BE2C (cell line): Measurements from ENCODE around the gene EXD2.

Source experiments
- DNase-seq: peaks from one replicate; pipeline ENCODE4 v3.0.0-alpha.2; 2020
- H3K27me3 ChIP-seq: fragments of 250-450 bp; sonication (Bioruptor Pico); 2 replicates; pipeline ENCODE4 v1.5.1; 2020; ENCODE audit warnings: mild to moderate bottlenecking
- H3K36me3 ChIP-seq: fragments of 250-450 bp; sonication (Bioruptor Pico); 2 replicates; pipeline ENCODE4 v1.5.1; 2020; ENCODE audit warnings: mild to moderate bottlenecking
- H3K4me1 ChIP-seq: fragments of 250-450 bp; sonication (Bioruptor Pico); 2 replicates; pipeline ENCODE4 v1.5.1; 2020
- H3K4me3 ChIP-seq: 2 replicates; pipeline ENCODE4 v1.5.1; 2011; ENCODE audit warnings: low read depth, low read length
- H3K9me3 ChIP-seq: fragments of 250-450 bp; sonication (Bioruptor Pico); 2 replicates; pipeline ENCODE4 v1.5.1; 2020
- TF ChIP-seq, protein P1 (sequence below): IDR thresholded peaks from 2 replicates; pipeline ENCODE4 v1.5.1; 2012; ENCODE audit warnings: mild to moderate bottlenecking, low read depth, low read length

EXD2 gene

DNA sequence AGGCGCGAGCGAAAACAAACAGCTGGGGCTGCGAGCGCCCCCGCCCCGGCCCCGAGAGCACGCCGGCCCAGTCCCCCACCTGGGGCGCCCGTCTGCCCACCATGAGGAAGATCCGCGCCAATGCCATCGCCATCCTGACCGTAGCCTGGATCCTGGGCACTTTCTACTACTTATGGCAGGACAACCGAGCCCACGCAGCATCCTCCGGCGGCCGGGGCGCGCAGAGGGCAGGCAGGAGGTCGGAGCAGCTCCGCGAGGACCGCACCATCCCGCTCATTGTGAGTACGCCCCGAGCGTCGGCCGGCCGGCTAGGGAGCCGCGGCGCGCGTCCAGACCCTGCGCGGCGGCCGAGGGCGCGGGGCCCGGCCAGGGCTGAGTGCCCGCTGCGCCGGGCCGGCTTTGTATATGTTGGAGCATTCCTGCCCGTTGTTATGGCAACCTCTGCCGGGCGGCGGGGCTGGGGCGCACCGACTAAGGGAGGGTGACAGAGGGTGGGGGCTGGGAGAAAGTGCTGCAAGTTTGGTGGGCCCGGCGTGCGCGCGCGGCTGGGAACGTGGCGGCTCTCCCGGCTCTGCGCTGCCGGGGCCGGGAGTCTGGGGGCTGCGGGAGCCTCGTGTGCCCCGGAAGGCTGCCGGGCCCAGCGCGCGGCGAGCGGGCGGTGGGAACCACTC lies 69.0 kb downstream of the EXD2 start:
- peak; percentile 46 for DNase-seq
- Histone ChIP-seq H3K9me3 (no peaks in the 10 kb centered on the region), H3K27me3 (peaks cover 11% of the 10 kb centered on the region)

DNA sequence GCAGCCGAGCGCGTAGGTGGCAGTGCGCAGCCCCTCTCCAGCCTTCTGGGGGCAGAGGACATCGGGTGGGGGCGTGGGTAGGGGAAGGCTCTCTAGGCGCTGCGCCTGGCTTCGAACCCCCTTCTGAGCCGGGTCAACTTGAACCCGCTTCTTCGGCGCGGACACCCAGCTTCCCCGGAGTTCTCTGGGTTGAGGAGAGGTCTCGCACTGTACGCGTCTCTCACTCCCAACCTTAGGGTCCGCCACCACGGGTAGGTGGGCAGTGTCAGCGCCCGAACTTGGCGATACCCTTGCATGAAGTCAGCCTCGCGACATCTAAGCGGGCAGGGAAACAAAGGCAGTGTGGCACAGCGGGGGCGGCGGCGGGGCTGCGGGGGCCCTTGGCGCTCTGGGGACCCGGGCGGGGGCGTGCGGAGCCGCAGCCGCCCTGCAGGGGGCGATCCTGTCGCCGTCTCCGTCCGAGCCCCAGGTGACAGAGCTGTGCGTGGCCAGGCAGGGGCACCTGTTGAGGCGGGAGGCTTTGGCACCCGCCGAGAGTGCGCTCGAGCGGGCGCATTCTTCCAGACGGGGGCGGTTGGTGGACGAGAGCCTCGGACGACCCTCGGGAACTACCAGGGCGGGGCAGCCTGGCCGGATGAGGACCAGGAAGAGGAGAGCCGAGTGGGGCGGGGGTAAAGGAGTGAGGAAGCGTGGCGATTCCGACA lies 69.7 kb downstream of the EXD2 start:
- peak; percentile 50 for DNase-seq
- Histone ChIP-seq H3K27me3 (peaks cover 11% of the 10 kb centered on the region), H3K36me3 (no peaks in the 10 kb centered on the region), H3K9me3 (no peaks in the 10 kb centered on the region), H3K4me3 (peak overlapping the region; percentile 49), H3K4me1 (peaks cover 19% of the 10 kb centered on the region)
- TF ChIP-seq, protein P1, sequence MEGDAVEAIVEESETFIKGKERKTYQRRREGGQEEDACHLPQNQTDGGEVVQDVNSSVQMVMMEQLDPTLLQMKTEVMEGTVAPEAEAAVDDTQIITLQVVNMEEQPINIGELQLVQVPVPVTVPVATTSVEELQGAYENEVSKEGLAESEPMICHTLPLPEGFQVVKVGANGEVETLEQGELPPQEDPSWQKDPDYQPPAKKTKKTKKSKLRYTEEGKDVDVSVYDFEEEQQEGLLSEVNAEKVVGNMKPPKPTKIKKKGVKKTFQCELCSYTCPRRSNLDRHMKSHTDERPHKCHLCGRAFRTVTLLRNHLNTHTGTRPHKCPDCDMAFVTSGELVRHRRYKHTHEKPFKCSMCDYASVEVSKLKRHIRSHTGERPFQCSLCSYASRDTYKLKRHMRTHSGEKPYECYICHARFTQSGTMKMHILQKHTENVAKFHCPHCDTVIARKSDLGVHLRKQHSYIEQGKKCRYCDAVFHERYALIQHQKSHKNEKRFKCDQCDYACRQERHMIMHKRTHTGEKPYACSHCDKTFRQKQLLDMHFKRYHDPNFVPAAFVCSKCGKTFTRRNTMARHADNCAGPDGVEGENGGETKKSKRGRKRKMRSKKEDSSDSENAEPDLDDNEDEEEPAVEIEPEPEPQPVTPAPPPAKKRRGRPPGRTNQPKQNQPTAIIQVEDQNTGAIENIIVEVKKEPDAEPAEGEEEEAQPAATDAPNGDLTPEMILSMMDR: peak; percentile 55

More for the DNA sequence above, 69.0 kb downstream of the EXD2 start:
- H3K36me3 ChIP-seq: no peaks in the 10 kb centered on the region
- H3K4me1 ChIP-seq: peaks cover 19% of the 10 kb centered on the region
- TF ChIP-seq, protein P1: no peak
- H3K4me3 ChIP-seq: peak overlapping the region; percentile 49

DNA sequence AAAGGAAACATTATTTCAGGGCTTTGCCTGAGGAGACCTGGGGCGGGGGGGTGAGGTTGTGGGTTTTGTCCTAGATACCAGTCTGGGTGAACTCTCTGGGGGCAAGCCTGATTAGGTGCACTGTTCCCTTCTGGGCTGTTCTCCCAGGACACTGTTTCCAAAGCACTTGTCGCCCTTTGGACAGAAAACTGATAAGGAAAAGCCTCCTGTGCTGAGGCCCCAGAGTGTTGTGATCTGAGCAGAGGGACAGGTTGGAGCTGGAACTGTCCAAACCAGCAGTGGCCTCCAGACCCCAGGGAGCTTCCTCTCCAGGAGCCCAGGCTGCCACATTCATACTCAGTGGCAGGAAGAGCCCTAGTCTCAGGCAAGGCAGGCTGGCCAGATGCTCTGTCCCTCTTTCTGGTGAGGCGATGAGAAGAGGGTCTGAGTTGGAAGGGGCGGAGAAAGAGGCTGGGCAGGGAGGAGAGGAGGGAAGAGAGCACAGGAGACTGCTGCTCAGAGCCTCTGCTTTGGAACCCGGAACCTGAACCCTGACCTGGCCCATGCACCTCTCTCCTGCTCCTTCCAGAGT lies 70.5 kb downstream of the EXD2 start:
- Histone ChIP-seq H3K4me3 (peak overlapping the region; percentile 49), H3K9me3 (no peaks in the 10 kb centered on the region), H3K4me1 (peaks cover 19% of the 10 kb centered on the region), H3K27me3 (peaks cover 11% of the 10 kb centered on the region), H3K36me3 (no peaks in the 10 kb centered on the region)
- DNase-seq: peak; percentile 43
- TF ChIP-seq, protein P1: no peak

DNA sequence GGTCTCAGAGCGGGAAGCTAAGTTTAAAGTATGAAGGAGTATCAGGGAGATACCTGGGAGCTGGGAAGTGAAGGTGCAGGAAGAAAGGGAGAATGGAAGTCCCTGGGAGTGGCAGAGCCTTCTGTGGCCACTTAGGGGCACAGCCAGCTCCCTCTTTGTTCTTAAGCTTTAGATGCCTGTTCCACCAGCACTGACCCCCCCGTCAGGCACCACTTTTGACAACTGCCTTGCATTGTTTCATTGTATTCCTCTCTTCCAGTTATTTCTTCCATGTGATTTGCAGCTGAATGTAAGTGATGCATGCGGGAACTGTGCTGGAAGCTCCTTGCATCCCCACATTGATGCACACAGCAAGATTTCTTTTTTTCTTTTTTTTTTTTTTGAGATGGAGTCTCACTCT lies 71.2 kb downstream of the EXD2 start:
- Histone ChIP-seq H3K4me1 (peaks cover 19% of the 10 kb centered on the region), H3K4me3 (no peak overlapping the region), H3K27me3 (peaks cover 11% of the 10 kb centered on the region), H3K9me3 (no peaks in the 10 kb centered on the region), H3K36me3 (no peaks in the 10 kb centered on the region)
- TF ChIP-seq, protein P1: no peak
- no peak for DNase-seq

DNA sequence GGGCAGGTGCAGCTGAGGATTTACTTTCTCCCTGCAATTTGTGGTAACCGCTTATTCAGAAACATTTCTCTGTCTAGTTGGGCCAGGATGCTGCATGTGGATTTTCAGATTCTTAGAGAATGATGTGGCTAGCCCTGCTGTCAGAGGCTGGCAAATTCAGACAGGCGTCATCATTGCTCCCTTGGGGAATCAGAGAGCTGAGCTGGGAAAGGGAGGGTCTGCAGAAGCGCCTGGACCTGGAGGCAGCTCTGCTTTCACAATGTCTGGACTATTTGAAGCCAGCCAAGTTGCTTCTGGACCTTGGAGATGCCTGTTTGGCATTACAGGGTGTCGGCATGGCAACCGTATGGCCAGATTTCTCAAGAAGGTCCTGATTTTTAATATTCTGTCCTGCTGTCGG lies 72.1 kb downstream of the EXD2 start:
- H3K36me3 ChIP-seq: no peaks in the 10 kb centered on the region
- peaks cover 19% of the 10 kb centered on the region for H3K4me1 ChIP-seq
- peak overlapping the region; percentile 25 for H3K4me3 ChIP-seq
- peaks cover 11% of the 10 kb centered on the region for H3K27me3 ChIP-seq
- TF ChIP-seq, protein P1: no peak
- H3K9me3 ChIP-seq: no peaks in the 10 kb centered on the region
- peak; percentile 90 for DNase-seq

DNA sequence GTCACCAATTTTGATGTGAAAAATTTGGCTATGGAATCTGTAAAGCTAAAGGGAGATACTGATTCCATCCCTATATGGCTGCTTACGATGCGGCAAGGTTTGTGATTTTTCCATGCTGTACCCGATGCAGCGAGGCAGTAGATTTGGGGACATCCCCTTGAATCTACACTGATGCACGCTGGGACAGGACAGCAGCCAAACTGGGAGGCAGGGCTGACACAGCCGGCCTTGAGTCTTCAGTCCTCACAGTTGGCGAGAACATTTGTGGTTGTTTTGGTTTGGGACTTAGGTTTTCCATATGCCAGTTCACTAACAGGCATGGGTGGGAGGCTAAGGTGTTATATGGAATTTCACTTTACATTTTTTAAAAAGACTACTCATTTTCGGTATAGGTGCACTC lies 72.5 kb downstream of the EXD2 start:
- H3K4me3 ChIP-seq: peak overlapping the region; percentile 25
- no peaks in the 10 kb centered on the region for H3K9me3 ChIP-seq
- H3K4me1 ChIP-seq: peaks cover 19% of the 10 kb centered on the region
- H3K27me3 ChIP-seq: peaks cover 11% of the 10 kb centered on the region
- H3K36me3 ChIP-seq: no peaks in the 10 kb centered on the region
- DNase-seq: no peak
- TF ChIP-seq, protein P1: no peak
